Hindlimb muscle (tissue), 1 donor: ENCODE results near the gene CCDC51. TPM values are rescaled to one million over a fixed set of nuclear protein-coding genes. Genes with fewer than 3 reads are reported as not detected.

ENCODE experiments used
- DNase-seq: peaks from one replicate; pipeline ENCODE4 v3.0.0-alpha.2; 2013
- polyA plus RNA-seq: library from polyadenylated mRNA; unstranded; fragments of 120-200 nt; gene quantifications from one replicate; pipeline ENCODE4 v1.2.1, GENCODE V29; 2013; ENCODE audit not compliant: insufficient read length

The CCDC51 gene
- polyA plus RNA-seq, 1 donor, result 16.5 TPM

- no peak for DNase-seq
Measured at GRCh38 chr3:48433472-48434118, 6.3 kb downstream of the CCDC51 start.

GRCh38 chr3:48432411-48433371 is 7.2 kb downstream of the CCDC51 start:
- no peak for DNase-seq

- DNase-seq, result no peak
Measured at GRCh38 chr3:48431224-48432029, 8.5 kb downstream of the CCDC51 start.

GRCh38 chr3:48430708-48431101 is 9.2 kb downstream of the CCDC51 start:
- DNase-seq, result no peak

- DNase-seq, result no peak
Measured at GRCh38 chr3:48429960-48430707, 9.8 kb downstream of the CCDC51 start, which contains the start of gene PLXNB1. PLXNB1 (minus strand) TSS chr3:48430086; CDS start chr3:48424611, 5,475 bp downstream.

- peak; percentile 33 for DNase-seq
Measured at GRCh38 chr3:48429317-48429959, 10.5 kb downstream of the CCDC51 start.

GRCh38 chr3:48428572-48429316 is 11.2 kb downstream of the CCDC51 start:
- peak; percentile 62 for DNase-seq

- no peak for DNase-seq
Measured at GRCh38 chr3:48428088-48428571, 11.8 kb downstream of the CCDC51 start.

GRCh38 chr3:48427630-48427962 is 12.3 kb downstream of the CCDC51 start:
- no peak for DNase-seq

GRCh38 chr3:48426944-48427629 is 12.8 kb downstream of the CCDC51 start:
- no peak for DNase-seq

- no peak for DNase-seq
Measured at GRCh38 chr3:48426401-48426909, 13.5 kb downstream of the CCDC51 start.

- DNase-seq, result no peak
Measured at GRCh38 chr3:48425281-48425812, 14.6 kb downstream of the CCDC51 start.

GRCh38 chr3:48423883-48424695 is 15.8 kb downstream of the CCDC51 start:
- no peak for DNase-seq

- no peak for DNase-seq
Measured at GRCh38 chr3:48423241-48423882, 16.6 kb downstream of the CCDC51 start.

GRCh38 chr3:48422681-48423080 is 17.2 kb downstream of the CCDC51 start:
- DNase-seq, result no peak

- no peak for DNase-seq
Measured at GRCh38 chr3:48422272-48422671, 17.6 kb downstream of the CCDC51 start.

GRCh38 chr3:48420561-48420960 is 19.4 kb downstream of the CCDC51 start:
- no peak for DNase-seq

- no peak for DNase-seq
Measured at GRCh38 chr3:48419597-48419996, 20.3 kb downstream of the CCDC51 start.
